ENCODE data around the gene PILRA.
"Not testable (repeated sequence)": the region's sequence is repeated elsewhere in the genome, so short reads cannot be mapped to it uniquely, and the experiment has no call there.

PILRA gene

DNA sequence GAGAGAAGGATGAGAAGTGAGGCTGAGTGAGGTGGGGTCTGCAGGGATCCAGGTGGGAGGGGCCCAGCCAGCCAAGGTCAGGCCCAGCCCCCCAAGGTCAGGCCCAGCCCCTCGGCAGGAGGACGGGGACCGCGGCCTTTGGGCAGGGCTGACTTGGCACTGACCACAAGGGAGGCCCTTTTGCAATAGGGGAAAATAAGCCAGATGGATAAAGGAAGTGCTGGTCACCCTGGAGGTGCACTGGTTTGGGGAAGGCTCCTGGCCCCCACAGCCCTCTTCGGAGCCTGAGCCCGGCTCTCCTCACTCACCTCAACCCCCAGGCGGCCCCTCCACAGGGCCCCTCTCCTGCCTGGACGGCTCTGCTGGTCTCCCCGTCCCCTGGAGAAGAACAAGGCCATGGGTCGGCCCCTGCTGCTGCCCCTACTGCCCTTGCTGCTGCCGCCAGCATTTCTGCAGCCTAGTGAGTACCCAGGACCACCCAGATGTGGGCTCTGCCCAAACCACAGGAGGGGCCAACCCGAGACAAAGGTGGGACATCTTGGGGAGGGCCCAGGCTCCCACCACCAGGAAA, at the start of gene PILRA:
Gene PILRA (plus strand): TSS at position 227 of the 571 bp plus-strand sequence. CDS start 170 bp downstream, at position 397.
- no peak within 1 kb of the TSS for H3K27ac ChIP-seq

DNA sequence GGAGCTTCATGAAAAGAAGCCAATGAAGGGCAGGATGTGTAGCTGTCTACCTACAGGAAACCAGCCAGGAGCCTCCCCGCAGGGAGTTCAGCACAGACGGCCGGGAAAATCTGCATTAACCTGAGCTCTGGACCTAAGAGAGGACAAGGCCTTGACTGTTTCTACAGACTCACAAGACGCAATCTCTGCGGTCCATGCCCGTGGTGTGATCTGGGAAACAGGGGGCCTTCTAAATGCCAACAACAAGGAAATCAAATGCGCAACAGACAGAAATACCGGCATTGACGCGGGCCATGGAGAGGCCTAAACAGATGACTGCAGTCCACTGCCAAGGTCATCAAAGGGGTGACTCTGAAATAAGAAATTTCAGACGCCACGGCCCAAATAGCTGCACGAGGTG, 49.1 kb upstream of the PILRA start:
- not testable (repeated sequence) for H3K27ac ChIP-seq; DNase-seq (ENCODE audit: low read depth, low spot score)

More for the DNA sequence above, at the start of gene PILRA:
- DNase-seq (ENCODE audit: low read depth, low spot score), result no peak

DNA sequence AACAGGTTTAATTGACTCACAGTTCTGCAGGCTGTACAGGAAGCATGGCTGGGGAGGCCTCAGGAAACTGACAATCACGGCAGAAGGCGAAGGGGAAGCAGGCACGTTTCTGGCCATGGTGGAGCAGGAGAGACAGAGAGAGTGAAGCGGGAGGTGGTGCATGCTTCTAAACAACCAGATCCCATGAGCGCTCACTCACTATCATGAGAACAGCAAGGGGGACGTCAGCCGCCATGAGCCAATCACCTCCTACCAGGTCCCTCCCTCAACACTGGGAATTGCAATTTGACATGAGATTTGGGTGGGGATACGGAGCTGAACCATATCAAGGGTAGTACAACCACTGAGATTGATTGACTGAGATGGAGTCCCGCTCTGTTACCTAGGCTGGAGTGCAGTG, 47.6 kb upstream of the PILRA start:
- not testable (repeated sequence) for H3K27ac ChIP-seq; DNase-seq (ENCODE audit: low read depth, low spot score)

- H3K27ac ChIP-seq; DNase-seq (ENCODE audit: low read depth, low spot score): not testable (repeated sequence)
Measured at GRCh38 chr7:100326914-100327313, 46.4 kb upstream of the PILRA start.

DNA sequence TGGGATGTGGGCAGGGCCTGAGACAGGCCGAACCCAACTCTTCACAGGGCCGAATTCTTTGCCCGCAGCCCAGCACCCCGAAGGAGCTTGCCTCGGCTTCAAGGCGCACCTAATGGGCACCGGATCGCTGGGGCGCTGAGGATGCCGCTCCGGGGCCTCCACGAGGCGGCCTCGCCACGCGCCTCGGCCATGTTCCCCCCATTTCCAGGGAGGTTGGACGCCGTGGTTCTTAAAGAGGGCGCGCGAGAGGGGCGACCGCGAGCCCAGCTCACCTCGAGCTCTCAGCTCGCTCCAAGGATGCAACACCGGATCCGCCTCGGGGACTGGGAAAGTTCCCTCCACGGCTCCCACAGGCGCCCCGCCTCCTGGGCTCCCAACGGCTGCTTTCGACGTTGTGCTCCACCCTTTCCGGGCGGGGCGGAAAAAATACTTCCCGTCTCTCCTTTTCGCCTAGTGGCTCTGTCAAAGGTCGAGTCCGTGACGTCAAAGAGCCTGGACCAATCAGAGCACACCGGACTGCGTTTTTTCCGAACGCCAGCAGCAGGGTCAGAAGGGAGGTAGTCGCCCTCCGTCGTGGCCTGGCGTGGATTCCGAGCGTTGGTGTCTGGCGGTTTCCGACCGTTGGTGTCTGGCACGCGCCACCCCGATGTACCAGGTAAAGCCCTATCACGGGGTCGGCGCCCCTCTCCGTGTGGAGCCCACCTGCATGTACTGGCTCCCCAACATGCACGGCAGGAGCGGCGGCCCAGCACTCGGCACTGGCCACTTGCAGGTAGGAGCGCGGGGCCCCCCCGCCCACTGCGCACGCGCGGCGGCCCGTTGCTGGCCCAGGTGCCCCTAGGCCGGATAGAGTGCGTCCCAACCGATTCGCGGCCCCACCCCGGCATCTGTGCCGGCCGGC, 37.5 kb upstream of the PILRA start:
- DNase-seq (ENCODE audit: low read depth, low spot score), result peak; percentile 63
- H3K27ac ChIP-seq, result peak overlapping the region; percentile 82

- H3K27ac ChIP-seq, result peak overlapping the region; percentile 82
- peak; percentile 33 for DNase-seq (ENCODE audit: low read depth, low spot score)
Measured at GRCh38 chr7:100338083-100338696, 35.1 kb upstream of the PILRA start.

GRCh38 chr7:100341286-100341685, 32.0 kb upstream of the PILRA start:
- H3K27ac ChIP-seq, result peak overlapping the region; percentile 68
- DNase-seq (ENCODE audit: low read depth, low spot score), result peak; percentile 6

DNA sequence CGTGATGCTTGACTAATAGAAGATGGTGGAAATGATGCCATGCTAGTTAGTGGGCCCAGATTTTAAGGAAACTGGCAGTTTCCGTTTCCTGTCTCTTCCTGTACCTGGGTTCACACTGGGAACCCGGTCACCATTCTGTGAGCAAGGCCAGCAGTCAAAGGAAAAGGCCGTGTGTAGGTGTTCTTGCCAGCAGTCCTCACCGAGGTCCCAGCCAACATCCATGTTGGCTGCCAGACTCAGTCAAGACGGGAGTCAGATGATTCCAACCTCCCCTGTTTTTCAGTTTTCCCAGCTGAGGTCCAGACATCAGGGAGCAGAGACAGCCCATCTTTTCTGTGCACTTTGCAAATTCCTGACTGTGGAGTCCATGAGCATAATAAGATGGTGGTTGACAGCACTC, 30.5 kb upstream of the PILRA start:
- no peak for DNase-seq (ENCODE audit: low read depth, low spot score)
- no peak overlapping the region for H3K27ac ChIP-seq

- H3K27ac ChIP-seq; DNase-seq (ENCODE audit: low read depth, low spot score): not testable (repeated sequence)
Measured at GRCh38 chr7:100344124-100344559, 29.1 kb upstream of the PILRA start.

DNA sequence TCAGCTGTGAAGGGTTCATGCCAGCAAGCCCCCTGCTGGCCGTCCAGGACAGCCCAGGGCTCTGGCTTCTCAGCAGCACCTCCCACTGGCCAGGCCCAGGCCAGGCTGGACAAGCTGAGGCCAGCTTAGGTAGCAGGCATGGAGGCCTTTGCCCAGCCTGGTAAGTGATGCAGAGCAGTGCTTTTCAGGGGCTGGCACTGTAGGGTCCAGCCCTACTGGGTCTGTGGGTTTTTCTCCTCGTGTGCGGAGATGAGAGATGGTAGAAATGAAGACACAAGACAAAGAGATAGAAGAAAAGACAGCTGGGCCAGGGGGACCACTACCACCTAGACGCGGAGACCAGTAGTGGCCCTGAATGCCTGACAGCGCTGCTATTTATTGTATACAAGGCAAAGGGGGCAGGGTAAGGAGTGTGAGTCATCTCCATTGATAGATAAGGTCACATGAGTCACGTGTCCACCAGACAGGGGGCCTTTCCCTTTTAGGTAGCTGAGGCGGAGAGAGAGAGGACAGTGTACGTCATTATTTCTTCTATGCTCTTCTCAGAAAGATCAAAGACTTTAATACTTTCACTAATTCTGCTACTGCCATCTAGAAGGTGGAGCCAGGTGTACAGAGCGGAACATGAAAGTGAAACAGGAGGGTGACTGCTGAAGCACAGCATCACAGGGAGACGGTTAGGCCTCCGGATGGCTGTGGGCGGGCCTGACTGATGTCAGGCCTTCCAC, 28.6 kb upstream of the PILRA start:
- not testable (repeated sequence) for H3K27ac ChIP-seq; DNase-seq (ENCODE audit: low read depth, low spot score)

DNA sequence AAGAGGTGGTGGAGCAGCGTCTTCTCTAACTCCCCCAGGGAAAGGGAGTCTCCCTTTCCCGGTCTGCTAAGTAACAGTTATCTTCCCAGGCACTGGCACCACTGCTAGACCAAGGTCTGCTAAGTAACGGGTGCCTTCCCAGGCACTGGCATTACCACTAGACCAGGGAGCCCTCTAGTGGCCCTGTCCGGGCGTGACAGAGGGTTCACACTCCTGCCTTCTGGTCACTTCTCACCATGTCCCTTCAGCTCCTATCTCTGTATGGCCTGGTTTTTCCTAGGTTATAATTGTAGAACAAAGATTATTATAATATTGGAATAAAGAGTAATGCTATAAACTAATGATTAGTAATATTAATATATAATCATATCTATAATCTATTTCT, 28.0 kb upstream of the PILRA start:
- not testable (repeated sequence) for H3K27ac ChIP-seq; DNase-seq (ENCODE audit: low read depth, low spot score)

- no peak for DNase-seq (ENCODE audit: low read depth, low spot score)
- H3K27ac ChIP-seq, result no peak overlapping the region
Measured at GRCh38 chr7:100346921-100347320, 26.4 kb upstream of the PILRA start.

DNA sequence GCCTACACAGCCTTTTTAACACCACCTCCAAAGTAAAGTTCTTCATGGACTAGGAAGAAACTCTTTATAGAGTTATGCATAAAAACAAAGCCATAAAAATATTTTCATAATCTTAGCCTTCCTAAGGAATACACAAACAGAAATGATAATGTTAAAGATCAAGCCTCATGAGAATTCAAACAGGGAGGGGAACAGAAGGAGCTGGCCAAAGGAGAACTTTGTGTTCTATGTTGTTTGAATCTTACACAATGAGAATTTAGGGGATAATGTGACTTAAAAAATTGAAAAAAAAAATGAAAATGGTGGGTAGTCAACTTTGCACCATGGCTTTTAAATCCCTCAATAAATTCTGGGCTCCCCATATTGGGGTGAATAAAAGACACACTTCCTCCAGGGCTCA, 24.5 kb upstream of the PILRA start:
- no peak overlapping the region for H3K27ac ChIP-seq
- no peak for DNase-seq (ENCODE audit: low read depth, low spot score)

GRCh38 chr7:100349757-100350156, 23.5 kb upstream of the PILRA start:
- DNase-seq (ENCODE audit: low read depth, low spot score), result no peak
- no peak overlapping the region for H3K27ac ChIP-seq

- no peak for DNase-seq (ENCODE audit: low read depth, low spot score)
- no peak overlapping the region for H3K27ac ChIP-seq
Measured at GRCh38 chr7:100351657-100352058, 21.6 kb upstream of the PILRA start.

DNA sequence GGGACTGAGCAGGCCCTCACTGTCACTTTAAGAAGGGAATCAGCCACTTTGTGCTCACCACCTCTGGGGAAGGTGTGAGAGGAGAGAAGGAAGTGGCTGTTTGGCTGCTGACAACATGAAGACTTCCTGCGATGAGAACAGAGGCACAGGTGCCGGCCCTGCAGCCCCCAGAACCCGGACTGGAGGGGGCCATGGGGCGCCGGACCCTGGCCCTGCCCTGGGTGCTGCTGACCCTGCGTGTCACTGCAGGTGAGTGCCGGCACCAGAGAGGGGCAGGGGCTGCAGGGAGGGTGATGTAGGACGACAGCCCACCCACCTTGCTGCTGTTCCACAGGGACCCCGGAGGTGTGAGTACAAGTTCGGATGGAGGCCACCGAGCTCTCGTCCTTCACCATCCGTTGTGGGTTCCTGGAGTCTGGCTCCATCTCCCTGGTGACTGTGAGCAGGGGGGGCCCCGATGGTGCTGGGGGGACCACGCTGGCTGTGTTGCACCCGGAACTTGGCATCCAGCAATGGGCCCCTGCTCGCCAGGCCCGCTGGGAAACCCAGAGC, 21.0 kb upstream of the PILRA start:
- not testable (repeated sequence) for DNase-seq (ENCODE audit: low read depth, low spot score)

DNA sequence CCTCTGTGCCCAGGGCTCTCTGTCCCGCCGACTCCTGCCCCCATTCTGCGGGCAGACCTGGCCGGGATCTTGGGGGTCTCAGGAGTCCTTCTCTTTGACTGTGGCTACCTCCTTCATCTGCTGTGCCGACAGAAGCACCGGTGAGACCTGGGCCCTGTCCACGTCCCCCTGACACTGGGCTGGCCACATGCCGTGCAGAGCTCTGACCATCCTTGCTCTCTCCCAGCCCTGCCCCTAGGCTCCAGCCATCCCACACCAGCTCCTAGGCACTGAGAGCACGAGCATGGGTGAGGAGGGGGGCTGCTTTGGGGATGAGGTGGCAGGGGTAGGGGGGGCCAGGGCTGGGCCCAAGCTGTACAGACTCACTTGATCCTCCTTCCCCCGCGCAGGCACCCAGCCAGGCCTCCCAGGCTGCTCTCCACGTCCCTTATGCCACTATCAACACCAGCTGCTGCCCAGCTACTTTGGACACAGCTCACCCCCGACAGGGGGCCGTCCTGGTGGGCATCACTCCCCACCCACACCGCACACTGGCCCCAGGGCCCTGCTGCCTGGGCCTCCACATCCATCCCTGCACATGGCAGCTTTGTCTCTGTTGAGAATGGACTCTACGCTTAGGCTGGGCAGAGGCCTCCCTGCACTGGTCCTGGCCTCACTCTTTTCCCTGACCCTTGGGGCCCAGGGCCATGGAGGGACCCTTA, 20.2 kb upstream of the PILRA start:
- DNase-seq (ENCODE audit: low read depth, low spot score), result no peak
- H3K27ac ChIP-seq, result no peak overlapping the region

More for the DNA sequence above, 21.0 kb upstream of the PILRA start:
- H3K27ac ChIP-seq, result not testable (repeated sequence)

- no peak for DNase-seq (ENCODE audit: low read depth, low spot score)
- H3K27ac ChIP-seq, result no peak overlapping the region
Measured at GRCh38 chr7:100353685-100354330, 19.5 kb upstream of the PILRA start.
